Limb (tissue), 2 donors: ENCODE data around the gene MAPKAPK3.
"Not testable (repeated sequence)": the region's sequence is repeated elsewhere in the genome, so short reads cannot be mapped to it uniquely, and the experiment has no call there.

Experiments
- DNase-seq, 2 donors: peaks; one replicate each; pipeline ENCODE4 v3.0.0-alpha.2; 2016; ENCODE audit errors: extremely low spot score in 2 of 2

The MAPKAPK3 gene

GRCh38 chr3:50655009-50655830, 38.3 kb downstream of the MAPKAPK3 start:
- no peak for DNase-seq

GRCh38 chr3:50656417-50657195, 39.7 kb downstream of the MAPKAPK3 start:
- DNase-seq: no peak

GRCh38 chr3:50657407-50657806, 40.5 kb downstream of the MAPKAPK3 start:
- DNase-seq: no peak

- DNase-seq: no peak
These were observed 40.9 kb downstream of the MAPKAPK3 start for GRCh38 chr3:50657816-50658215.

GRCh38 chr3:50658416-50658815, 41.5 kb downstream of the MAPKAPK3 start:
- no peak for DNase-seq

- no peak for DNase-seq
These were observed 41.9 kb downstream of the MAPKAPK3 start for GRCh38 chr3:50658831-50659230.

GRCh38 chr3:50660386-50660785, 43.4 kb downstream of the MAPKAPK3 start:
- DNase-seq: no peak

GRCh38 chr3:50661321-50661837, 44.4 kb downstream of the MAPKAPK3 start:
- no peak for DNase-seq

GRCh38 chr3:50662408-50662807, 45.5 kb downstream of the MAPKAPK3 start:
- DNase-seq: no peak

GRCh38 chr3:50665081-50665840, 48.3 kb downstream of the MAPKAPK3 start:
- DNase-seq: no peak

- DNase-seq: not testable (repeated sequence)
These were observed 48.8 kb downstream of the MAPKAPK3 start for GRCh38 chr3:50665841-50666115.

GRCh38 chr3:50666837-50667236, 49.9 kb downstream of the MAPKAPK3 start:
- no peak for DNase-seq

GRCh38 chr3:50671331-50671730, 54.4 kb downstream of the MAPKAPK3 start:
- DNase-seq: no peak

GRCh38 chr3:50672656-50673055, 55.7 kb downstream of the MAPKAPK3 start:
- no peak for DNase-seq

- DNase-seq: no peak
These were observed 57.0 kb downstream of the MAPKAPK3 start for GRCh38 chr3:50673931-50674330.

- DNase-seq: peak; percentile 47 to 79
These were observed 57.6 kb downstream of the MAPKAPK3 start, which contains the start of gene DOCK3 for GRCh38 chr3:50674349-50675178. Gene DOCK3 (plus strand): TSS chr3:50674927. CDS start chr3:50675264, 337 bp downstream.

- DNase-seq: peak in 1 of 2 donors; percentile 78
These were observed 58.5 kb downstream of the MAPKAPK3 start for GRCh38 chr3:50675179-50676030.

- no peak for DNase-seq
These were observed 59.2 kb downstream of the MAPKAPK3 start for GRCh38 chr3:50676031-50676705.

- no peak for DNase-seq
These were observed 70.3 kb downstream of the MAPKAPK3 start for GRCh38 chr3:50687127-50687751.
